ENCODE results near the gene DOCK9. TPM values are rescaled to one million over a fixed set of nuclear protein-coding genes. Genes with fewer than 3 reads are reported as not detected.

DOCK9 gene
- polyA plus RNA-seq, 3 donors, result 63.2 to 64.1 (median 64.0) TPM

- DNase-seq (ENCODE audit: low read depth in 3 of 3, low spot score in 2 of 3), result no peak
Measured at GRCh38 chr13:98955336-98955735, 22.5 kb downstream of the DOCK9 start.

- no peak for DNase-seq (ENCODE audit: low read depth in 3 of 3, low spot score in 2 of 3)
Measured at GRCh38 chr13:98954313-98954712, 23.6 kb downstream of the DOCK9 start.

DNA sequence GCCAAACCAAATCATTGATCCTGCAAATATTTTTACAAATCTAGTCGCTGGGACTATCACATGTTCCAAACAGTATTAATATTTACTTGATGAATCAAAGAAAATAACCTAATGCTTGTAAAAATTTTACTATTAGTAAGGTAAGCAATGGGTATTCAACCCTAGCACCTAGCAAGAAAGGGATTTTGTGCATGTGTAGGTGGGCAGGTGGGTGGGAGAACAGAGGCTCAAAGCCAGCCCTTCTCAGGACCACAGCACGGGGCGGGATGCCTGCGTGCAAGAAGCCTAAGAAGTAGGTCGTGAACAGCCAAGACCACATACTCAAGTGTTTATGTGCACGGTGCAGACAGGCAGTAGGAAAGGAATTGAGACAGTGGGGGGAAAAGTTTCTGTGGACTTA, 26.6 kb downstream of the DOCK9 start:
- no peak for DNase-seq (ENCODE audit: low read depth in 3 of 3, low spot score in 2 of 3)

- DNase-seq (ENCODE audit: low read depth in 3 of 3, low spot score in 2 of 3), result no peak
Measured at GRCh38 chr13:98950705-98951104, 27.2 kb downstream of the DOCK9 start.

DNA sequence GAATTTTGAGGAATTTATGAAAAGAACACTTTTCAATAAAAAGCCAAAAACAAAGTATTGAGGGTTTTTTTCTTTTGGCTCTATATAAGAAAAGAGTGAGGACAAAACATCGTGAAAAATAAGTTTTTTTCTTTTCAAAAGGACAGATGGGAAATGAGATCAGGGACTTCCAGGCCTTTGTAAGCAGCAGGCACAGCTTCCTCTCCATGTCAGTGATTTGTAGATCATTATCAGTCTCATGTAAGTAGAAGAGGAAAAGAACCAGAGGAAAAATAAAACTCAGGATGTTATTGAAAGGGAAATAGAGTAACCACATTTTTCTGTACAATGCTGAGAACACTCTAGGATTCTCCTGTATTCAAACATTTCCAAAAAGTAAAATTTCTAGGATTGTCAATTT, 29.9 kb downstream of the DOCK9 start:
- DNase-seq (ENCODE audit: low read depth in 3 of 3, low spot score in 2 of 3), result no peak

- DNase-seq (ENCODE audit: low read depth in 3 of 3, low spot score in 2 of 3), result no peak
Measured at GRCh38 chr13:98945863-98946605, 31.8 kb downstream of the DOCK9 start.

GRCh38 chr13:98944336-98944735, 33.5 kb downstream of the DOCK9 start:
- no peak for DNase-seq (ENCODE audit: low read depth in 3 of 3, low spot score in 2 of 3)

DNA sequence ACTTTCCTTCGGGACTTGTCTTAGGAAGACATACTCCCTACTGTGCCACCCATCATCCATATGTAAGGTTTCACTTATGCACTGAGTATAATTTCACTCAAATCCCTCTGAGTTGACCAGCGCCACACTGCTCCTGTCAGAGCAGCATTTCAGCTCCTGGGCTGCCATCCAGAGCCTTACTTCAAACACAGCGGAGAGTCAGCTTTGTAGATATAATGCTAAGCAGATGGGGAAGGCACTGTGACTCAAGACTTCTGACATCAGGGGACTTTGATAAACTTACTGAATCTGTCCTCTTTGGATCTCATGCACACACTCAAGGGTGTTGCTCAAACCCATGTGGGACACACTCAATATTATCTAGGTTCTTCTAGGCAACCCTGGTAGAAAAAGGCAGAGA, 34.9 kb downstream of the DOCK9 start:
- no peak for DNase-seq (ENCODE audit: low read depth in 3 of 3, low spot score in 2 of 3)

- DNase-seq (ENCODE audit: low read depth in 3 of 3, low spot score in 2 of 3), result no peak
Measured at GRCh38 chr13:98942485-98942884, 35.4 kb downstream of the DOCK9 start.

DNA sequence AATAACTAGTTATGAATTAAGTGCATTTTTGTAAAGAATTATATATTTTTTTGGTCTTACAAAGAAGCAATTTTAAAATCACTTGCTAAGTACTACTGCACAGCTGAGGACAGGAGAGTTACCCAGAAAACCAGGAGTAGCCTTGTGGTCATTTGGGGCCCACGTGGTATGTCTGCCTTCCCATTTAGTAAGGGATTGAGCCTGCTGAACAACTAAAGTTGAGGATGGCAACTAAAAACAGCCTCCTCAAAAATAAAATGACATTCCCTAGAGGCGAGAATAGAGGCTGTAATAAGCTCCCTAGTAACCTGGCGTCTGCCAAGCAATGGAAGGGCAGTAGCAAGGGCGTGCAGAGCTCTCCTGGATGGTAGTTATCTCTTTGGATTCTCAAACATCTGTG, 36.3 kb downstream of the DOCK9 start:
- no peak for DNase-seq (ENCODE audit: low read depth in 3 of 3, low spot score in 2 of 3)

- DNase-seq (ENCODE audit: low read depth in 3 of 3, low spot score in 2 of 3), result no peak
Measured at GRCh38 chr13:98941126-98941525, 36.7 kb downstream of the DOCK9 start.

DNA sequence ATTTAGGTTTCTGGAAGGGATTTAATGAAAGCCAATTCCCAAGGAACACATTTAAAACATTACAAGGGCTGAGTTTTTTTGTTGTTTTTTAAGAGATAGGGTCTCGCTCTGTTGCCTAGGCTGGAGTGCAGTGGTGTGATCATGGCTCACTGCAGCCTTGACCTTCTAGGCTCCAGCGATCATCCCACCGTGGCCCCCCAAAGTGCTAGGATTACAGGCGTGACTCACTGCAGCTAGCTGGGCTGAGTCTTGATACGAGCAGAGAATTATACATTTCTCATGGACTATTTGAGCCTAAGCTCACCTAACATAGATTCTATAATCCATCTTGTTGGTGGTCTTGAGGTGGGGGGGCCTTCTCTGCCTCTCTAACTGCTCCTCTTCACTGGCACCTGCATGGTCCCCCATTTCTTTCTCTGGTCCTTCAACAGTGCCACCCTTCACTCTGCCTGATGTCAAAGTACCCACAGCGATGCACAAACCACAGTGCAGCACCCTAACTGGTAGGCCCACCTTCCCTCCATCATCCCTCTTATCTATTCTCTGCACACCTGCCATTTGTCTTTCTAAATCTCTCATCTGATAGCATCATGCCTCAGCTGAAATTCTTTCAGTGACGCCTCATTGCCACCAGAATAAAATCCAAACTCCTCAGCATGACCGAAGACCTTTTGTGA, 37.4 kb downstream of the DOCK9 start:
- no peak for DNase-seq (ENCODE audit: low read depth in 3 of 3, low spot score in 2 of 3)

- no peak for DNase-seq (ENCODE audit: low read depth in 3 of 3, low spot score in 2 of 3)
Measured at GRCh38 chr13:98939660-98940191, 38.1 kb downstream of the DOCK9 start.

DNA sequence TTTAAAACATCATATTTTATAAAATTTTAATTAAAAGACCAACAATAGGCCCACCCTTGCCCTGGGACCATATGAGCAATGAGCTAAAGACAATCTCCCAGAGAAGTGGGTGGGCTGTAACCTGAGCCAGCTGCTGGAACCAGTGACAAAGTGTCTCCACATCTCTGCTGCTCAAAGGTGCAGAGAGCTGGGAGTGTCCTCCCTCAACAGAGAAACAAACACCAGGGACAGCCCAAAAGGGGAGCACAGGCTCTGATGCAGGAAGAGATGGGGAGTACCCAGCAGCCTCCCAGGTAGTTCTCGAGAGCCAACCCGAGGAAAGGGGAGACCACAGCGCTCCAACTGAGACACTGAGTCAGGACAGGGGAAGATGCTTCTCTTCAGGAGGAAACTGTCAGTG, 39.1 kb downstream of the DOCK9 start:
- no peak for DNase-seq (ENCODE audit: low read depth in 3 of 3, low spot score in 2 of 3)

GRCh38 chr13:98937911-98938381, 39.9 kb downstream of the DOCK9 start:
- DNase-seq (ENCODE audit: low read depth in 3 of 3, low spot score in 2 of 3), result no peak

DNA sequence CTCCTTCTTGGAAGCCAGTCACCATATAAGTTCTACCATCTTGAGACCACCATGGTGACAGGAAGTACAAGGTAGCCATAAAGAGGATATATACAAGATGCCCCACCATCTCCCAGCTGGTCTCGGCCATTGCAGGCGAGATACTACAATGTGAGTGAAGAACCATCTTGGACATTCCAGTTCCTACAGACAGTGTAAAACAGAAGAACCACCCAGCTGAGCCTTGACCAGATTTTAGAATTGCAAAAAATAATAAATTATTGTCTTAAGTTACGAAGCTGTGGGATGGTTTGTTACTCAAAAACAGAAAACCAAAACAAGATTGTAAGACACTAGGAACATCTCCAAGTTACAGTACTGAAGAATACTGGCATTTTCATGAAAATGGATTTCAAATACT, 43.6 kb downstream of the DOCK9 start:
- DNase-seq (ENCODE audit: low read depth in 3 of 3, low spot score in 2 of 3), result no peak

GRCh38 chr13:98930151-98930591, 47.7 kb downstream of the DOCK9 start:
- no peak for DNase-seq (ENCODE audit: low read depth in 3 of 3, low spot score in 2 of 3)

- DNase-seq (ENCODE audit: low read depth in 3 of 3, low spot score in 2 of 3), result no peak
Measured at GRCh38 chr13:98927951-98928927, 49.6 kb downstream of the DOCK9 start.

- no peak for DNase-seq (ENCODE audit: low read depth in 3 of 3, low spot score in 2 of 3)
Measured at GRCh38 chr13:98925949-98926348, 51.9 kb downstream of the DOCK9 start.

GRCh38 chr13:98923641-98924397, 54.0 kb downstream of the DOCK9 start:
- no peak for DNase-seq (ENCODE audit: low read depth in 3 of 3, low spot score in 2 of 3)
